Activated naive CD8-positive, alpha-beta T cell treated with anti-CD3 and anti-CD28 coated beads, Interleukin-2, amount 50 U/mL, for 24 hours (primary cell): ENCODE measurements around the gene PDE4DIP.
"Not testable (repeated sequence)": the region's sequence is repeated elsewhere in the genome, so short reads cannot be mapped to it uniquely, and the experiment has no call there.

Source experiments
- ATAC-seq: fragments of 150-1000 bp; cut with Tn5 transposase; one replicate; pipeline ENCODE4 v1.10.0; 2021
- DNase-seq: peaks from one replicate; pipeline ENCODE4 v3.0.0; 2021
- H3K27ac Mint-ChIP-seq: one replicate; pipeline ENCODE4 v1.8.0; 2021; ENCODE audit warnings: mild to moderate bottlenecking, mixed read lengths
- H3K27me3 Mint-ChIP-seq: one replicate; pipeline ENCODE4 v1.8.0; 2021; ENCODE audit warnings: mixed read lengths
- H3K36me3 Mint-ChIP-seq: one replicate; pipeline ENCODE4 v1.8.0; 2021; ENCODE audit warnings: low read depth, mixed read lengths
- H3K4me1 Mint-ChIP-seq: one replicate; pipeline ENCODE4 v1.8.0; 2021; ENCODE audit warnings: mixed read lengths
- H3K4me3 Mint-ChIP-seq: one replicate; pipeline ENCODE4 v1.8.0; 2021; ENCODE audit warnings: mild to moderate bottlenecking, moderate library complexity, mixed read lengths
- H3K9me3 Mint-ChIP-seq: one replicate; pipeline ENCODE4 v1.8.0; 2021; ENCODE audit warnings: mixed read lengths

Gene PDE4DIP

DNA sequence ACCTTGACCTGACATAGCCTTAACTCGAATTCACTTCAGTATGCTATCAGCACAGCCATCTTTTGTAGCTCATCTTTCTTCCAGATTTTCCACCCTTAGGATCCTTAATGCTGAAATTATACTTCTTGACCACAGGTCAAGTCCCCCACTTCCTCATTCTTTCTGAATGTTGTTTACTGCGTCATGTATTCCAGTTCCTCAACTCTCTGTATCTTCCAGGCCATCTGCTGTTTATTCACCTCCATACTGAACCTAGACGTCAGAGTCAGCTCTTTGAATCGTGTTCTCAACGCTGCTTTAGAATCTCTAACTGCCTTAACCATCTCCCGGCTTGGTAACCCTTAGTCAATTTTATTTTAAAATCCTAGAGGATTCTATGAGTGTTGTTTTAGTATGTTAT, 9.8 kb downstream of the PDE4DIP start:
- not testable (repeated sequence) for H3K36me3 Mint-ChIP-seq, ATAC-seq, H3K4me1 Mint-ChIP-seq, H3K27me3 Mint-ChIP-seq, H3K9me3 Mint-ChIP-seq, DNase-seq, H3K4me3 Mint-ChIP-seq, H3K27ac Mint-ChIP-seq

DNA sequence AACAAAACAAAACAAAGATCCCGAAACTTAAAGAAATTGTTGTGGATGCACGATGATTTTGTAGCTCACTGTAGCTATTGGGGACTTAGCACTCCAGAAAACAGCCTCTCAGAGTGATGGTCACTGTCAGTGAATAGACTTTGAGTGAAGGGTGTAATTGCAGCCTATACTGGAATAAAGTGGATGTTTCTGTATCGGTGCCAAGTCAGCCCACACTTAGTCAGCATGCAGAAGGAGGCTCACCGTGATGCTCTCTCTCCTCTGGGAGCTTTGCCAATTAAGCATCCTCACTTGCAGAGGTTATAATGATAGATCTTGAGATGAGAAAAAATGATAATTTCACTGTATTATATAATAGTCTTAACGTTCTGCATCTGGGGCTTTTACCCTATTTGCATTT, 11.1 kb downstream of the PDE4DIP start:
- not testable (repeated sequence) for ATAC-seq

DNA sequence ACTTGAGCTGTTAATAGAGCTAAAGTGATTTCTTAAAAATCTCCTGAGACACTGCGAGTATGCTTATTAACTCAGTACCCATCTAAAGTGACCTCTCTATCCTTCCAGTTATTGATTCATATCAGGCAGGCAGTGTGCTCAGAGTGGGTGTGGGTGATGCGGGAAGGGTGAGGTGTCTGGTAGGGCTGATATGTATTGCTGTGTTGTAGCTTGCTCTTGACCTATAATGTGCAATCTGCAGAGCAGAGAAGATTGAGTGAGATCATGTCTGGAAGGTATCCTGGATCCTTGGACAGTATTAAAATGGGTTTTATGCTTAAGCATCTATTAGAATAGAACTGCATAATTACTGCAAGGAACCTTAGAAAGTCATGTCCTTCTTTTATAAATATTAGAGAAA, 15.8 kb downstream of the PDE4DIP start:
- H3K4me1 Mint-ChIP-seq, H3K4me3 Mint-ChIP-seq, H3K27ac Mint-ChIP-seq, ATAC-seq, H3K9me3 Mint-ChIP-seq, H3K36me3 Mint-ChIP-seq, DNase-seq, H3K27me3 Mint-ChIP-seq: not testable (repeated sequence)

More for the DNA sequence above, 11.1 kb downstream of the PDE4DIP start:
- H3K27ac Mint-ChIP-seq, H3K27me3 Mint-ChIP-seq, H3K9me3 Mint-ChIP-seq, H3K4me1 Mint-ChIP-seq, H3K4me3 Mint-ChIP-seq, DNase-seq, H3K36me3 Mint-ChIP-seq: not testable (repeated sequence)

DNA sequence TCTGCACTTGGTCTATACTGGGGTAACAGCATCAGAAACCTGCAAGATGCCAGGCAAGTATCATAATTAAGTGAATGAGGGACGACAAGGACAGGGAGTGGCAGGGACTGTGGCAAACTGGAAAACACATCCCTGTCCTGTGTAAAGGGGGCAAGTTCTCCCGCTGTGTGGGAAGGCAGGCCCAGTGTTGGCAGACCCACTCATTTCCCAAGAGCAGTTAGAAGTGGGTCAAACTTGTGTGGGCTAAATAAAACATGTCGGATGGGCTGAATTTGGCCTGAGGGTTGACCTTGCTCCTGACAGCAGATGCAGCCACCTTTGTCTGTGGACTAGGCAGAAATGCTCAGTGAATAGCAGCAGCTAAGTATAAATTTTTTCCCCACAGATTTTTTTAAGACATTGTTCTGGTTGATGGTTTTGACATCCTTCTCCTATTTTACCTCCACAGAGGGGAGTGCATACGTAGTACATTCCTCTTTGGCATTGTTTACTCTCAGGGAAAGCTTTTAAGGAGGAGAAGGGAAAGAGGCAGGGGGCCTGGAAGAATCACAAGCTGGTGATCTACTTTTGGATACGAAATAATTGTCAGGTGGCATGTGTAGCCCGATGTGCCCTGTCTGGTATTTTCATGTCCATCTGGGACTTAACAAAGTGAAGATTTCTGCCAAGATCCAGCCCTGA, 16.5 kb downstream of the PDE4DIP start:
- not testable (repeated sequence) for H3K4me1 Mint-ChIP-seq, H3K36me3 Mint-ChIP-seq, H3K27ac Mint-ChIP-seq, H3K27me3 Mint-ChIP-seq, ATAC-seq, DNase-seq, H3K9me3 Mint-ChIP-seq, H3K4me3 Mint-ChIP-seq

DNA sequence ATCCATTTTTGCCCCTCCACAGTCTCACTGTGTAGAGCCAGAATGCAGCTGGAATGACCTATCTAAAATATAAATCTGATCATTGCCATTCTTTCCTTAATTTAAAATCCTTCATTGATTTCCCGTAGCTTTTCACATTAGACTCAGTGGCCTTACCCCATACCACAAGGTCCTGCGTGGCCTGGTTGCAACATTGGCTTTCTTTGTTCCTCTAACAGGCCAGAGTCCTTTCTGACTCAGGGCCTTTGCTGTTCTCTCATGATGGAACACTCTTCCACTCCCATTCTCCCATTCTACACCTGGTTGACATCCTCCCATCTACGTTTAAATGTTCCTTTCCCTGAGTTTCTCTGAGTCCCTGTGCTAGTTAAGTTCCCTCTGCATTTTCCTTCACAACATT, 18.4 kb downstream of the PDE4DIP start:
- not testable (repeated sequence) for ATAC-seq, H3K36me3 Mint-ChIP-seq, H3K4me3 Mint-ChIP-seq, H3K4me1 Mint-ChIP-seq, H3K27ac Mint-ChIP-seq, H3K27me3 Mint-ChIP-seq, DNase-seq, H3K9me3 Mint-ChIP-seq

DNA sequence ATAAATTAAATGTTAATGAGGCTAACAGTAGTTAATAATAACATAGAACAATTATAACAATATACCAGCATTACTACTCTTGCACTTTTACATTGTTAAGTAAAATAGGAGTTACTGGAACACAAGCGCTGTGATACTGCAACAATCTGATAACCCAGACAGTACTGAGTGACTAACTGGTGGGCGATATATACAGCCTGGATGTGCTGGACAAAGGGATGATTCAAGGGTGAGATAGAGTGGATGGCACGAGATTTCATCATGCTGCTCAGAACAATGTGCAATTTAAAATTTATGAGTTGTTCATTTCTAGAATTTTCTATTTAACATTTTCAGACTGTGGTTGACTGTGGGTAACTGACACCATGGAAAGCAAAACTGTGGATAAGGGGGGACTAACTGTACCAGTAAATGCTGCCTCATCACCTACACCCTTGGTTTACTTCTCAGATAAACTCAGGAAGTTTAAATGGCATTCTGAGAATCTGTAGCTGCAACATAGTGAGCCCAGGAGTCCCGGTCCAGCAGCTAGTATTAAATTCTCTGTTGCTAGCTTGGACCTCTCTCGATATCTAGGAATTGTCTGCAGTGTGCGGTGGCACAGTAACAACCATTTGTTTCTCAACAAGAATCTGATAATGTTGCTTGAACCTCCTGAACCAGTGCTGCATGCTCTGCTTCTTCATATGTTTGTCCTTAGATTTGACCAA, 24.9 kb downstream of the PDE4DIP start:
- ATAC-seq: peak; percentile 72
- DNase-seq, H3K4me3 Mint-ChIP-seq, H3K27me3 Mint-ChIP-seq, H3K27ac Mint-ChIP-seq, H3K36me3 Mint-ChIP-seq, H3K9me3 Mint-ChIP-seq, H3K4me1 Mint-ChIP-seq: not testable (repeated sequence)

DNA sequence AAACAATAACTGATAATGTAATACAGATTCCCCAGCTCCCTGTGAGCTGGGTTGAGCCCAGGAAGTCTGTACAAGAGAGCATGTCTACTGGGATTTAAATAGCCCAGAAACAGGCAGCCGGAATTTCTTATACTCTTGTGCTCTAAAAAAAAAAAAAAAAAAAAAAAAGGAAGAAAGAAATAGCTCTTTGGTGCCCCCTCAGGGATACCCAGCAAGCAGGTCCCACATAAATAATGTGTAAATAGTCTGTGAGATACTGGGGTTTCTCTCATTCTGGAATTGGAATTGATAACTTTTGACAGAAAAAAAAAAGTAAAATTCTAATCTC, 25.4 kb downstream of the PDE4DIP start:
- not testable (repeated sequence) for H3K4me1 Mint-ChIP-seq, H3K36me3 Mint-ChIP-seq, H3K4me3 Mint-ChIP-seq, H3K27ac Mint-ChIP-seq, DNase-seq, ATAC-seq, H3K9me3 Mint-ChIP-seq, H3K27me3 Mint-ChIP-seq

DNA sequence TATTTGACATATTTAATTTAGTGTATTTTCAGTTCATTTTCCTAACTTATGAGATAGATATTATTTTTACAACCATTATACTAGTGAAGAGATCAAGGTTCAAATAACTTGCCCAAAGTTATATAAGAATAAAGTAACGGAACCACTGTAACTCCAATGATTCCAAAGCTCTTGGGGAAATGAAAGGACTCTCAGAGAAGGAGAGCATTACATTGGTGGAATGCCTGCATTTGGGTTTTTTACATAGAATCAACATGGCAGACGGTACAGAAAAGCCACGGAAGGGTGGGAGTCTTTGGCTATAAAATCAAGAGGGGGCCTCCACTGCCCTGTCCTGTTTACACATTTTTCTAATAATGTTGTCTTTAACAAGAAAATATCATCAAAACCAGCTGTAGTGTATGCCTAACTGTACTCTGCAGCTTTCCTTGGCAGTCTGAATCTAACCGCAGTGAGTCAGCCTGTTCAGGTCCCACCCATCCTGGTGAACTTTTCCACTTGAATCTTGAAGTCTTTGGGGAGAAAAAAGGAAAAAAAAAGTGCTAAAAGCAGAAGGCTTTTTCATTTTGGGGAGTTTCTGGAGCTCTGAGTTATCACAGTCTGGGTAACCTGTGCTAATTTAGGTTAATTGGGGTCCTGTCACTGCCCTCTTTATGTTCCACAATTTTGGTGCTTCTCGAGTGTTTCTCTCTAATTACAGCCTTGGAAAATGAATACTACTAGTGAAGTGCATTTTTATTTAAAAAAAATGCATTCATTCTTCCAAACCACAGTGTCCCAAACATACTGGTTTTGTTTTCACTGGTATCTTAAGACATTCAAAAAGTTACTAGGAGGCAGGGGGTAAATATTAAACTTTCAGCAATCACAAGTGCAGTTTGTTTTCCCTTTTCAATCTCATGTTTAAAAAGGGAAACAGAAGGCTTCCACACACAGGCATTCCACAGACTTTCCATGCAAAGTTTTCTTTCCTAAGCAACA, 30.5 kb downstream of the PDE4DIP start:
- not testable (repeated sequence) for H3K4me1 Mint-ChIP-seq

DNA sequence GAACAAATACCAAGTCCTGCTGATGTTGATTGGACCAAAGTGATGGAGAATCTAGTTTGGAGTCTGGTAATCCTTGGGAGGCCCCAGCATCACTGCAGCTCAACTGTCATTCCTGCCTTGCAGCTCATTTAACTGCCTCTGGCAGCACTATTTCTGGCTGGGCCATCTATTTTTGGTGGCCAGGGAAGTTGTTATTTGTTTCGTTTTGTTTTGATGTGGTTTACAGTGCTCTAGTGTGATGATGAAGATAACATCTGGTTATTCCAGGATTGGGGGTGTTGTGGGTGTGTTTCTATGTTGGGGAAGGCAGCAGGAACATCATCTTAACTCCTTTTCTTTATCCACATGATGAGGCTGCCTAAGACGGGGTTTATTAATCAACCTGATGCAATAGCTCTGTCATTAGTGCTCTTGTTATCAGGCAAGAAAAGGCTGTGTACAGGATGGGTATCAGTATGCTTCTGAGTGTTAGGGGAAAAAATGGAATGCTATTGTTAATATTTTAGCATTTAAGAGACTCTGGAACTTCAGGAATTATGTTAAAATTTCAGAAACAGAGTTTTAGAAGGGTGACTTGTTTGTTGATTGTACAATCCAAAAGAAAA, 35.7 kb downstream of the PDE4DIP start:
- H3K4me3 Mint-ChIP-seq, H3K4me1 Mint-ChIP-seq, H3K27ac Mint-ChIP-seq, DNase-seq, H3K36me3 Mint-ChIP-seq, ATAC-seq, H3K9me3 Mint-ChIP-seq, H3K27me3 Mint-ChIP-seq: not testable (repeated sequence)

More for the DNA sequence above, 30.5 kb downstream of the PDE4DIP start:
- DNase-seq, ATAC-seq, H3K27ac Mint-ChIP-seq, H3K9me3 Mint-ChIP-seq, H3K36me3 Mint-ChIP-seq, H3K27me3 Mint-ChIP-seq, H3K4me3 Mint-ChIP-seq: not testable (repeated sequence)

DNA sequence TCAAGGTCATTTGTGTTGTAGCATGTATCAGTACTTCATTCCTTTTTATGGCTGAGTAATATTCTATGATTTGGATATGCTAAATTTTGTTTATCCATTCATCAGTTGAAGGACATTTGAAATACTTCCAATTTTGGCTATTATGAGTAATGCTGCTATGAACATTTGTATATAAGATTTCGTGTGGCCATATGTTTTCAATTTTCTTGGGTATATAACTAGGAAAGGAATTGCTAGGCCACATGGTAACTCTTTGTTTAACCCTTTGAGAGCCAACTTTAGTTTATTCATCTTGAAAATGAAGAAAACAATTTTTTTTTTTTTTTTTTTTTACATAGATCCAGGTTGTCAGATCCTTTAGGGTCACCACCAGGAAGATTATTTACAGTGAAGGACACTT, 37.0 kb downstream of the PDE4DIP start:
- H3K4me1 Mint-ChIP-seq, H3K27ac Mint-ChIP-seq, H3K4me3 Mint-ChIP-seq, DNase-seq, H3K27me3 Mint-ChIP-seq, H3K9me3 Mint-ChIP-seq, H3K36me3 Mint-ChIP-seq, ATAC-seq: not testable (repeated sequence)

DNA sequence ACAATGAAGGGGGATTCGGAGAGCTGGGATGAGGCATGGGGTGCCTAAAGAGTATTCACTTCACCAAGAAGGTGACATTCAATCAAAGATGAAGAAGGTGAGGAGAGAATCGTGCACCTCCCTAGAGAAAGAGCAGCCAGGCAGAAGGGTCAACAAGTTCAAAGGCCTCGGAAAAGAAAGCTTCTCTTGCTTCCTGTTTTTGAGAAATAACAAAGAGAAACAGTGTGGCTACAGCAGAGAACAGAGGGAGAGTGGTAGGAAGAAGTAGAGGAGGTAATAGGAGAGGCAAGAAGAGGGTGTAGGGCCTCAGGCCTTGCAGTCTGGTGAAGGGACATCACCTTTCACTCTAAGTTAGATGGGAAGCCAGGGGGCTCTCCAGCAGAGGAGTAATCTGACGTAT, 41.0 kb downstream of the PDE4DIP start:
- DNase-seq, H3K27me3 Mint-ChIP-seq, H3K4me1 Mint-ChIP-seq, H3K4me3 Mint-ChIP-seq, H3K36me3 Mint-ChIP-seq, H3K27ac Mint-ChIP-seq, H3K9me3 Mint-ChIP-seq, ATAC-seq: not testable (repeated sequence)

DNA sequence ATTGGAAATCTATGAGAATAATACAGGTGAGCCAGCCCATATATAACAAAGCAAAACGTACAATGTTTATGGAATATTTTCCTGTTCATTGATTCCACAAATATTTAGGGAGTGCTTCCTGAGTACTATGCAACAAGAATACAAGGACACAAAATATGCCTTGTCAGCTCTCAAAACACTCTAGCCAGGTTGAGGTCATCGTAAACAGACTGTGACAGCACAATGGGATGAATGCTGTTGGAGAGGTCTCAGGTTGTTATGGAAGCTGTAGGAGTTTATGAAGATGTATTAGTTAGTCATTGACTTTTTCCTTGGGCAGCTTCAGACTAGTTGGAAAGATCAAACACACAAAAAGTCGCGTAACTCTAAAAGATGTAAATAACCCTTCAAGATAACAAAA, 42.1 kb downstream of the PDE4DIP start:
- ATAC-seq, H3K9me3 Mint-ChIP-seq, H3K36me3 Mint-ChIP-seq, DNase-seq, H3K4me1 Mint-ChIP-seq, H3K27ac Mint-ChIP-seq, H3K4me3 Mint-ChIP-seq, H3K27me3 Mint-ChIP-seq: not testable (repeated sequence)

DNA sequence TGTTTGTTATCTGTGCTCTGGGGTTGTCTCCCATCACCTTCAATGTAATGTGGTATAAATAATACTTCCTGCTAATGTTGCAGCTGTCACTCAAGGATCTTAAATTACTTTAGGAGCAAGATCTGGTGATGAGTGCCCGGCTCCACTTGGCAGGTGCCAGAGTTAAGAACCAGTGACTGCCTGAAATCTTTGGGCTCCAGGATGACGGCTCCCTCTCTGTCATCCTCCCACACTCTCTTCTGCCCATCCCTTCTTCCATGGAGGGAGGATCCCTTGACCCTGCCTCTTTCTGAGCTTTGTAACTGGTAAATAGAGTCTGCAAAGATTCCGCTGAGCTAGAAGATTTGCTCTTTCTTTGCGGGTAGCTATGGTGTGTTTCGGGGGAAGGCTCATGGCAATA, 44.4 kb downstream of the PDE4DIP start:
- not testable (repeated sequence) for H3K9me3 Mint-ChIP-seq, H3K4me3 Mint-ChIP-seq, H3K27ac Mint-ChIP-seq, DNase-seq, H3K27me3 Mint-ChIP-seq, ATAC-seq, H3K36me3 Mint-ChIP-seq, H3K4me1 Mint-ChIP-seq

DNA sequence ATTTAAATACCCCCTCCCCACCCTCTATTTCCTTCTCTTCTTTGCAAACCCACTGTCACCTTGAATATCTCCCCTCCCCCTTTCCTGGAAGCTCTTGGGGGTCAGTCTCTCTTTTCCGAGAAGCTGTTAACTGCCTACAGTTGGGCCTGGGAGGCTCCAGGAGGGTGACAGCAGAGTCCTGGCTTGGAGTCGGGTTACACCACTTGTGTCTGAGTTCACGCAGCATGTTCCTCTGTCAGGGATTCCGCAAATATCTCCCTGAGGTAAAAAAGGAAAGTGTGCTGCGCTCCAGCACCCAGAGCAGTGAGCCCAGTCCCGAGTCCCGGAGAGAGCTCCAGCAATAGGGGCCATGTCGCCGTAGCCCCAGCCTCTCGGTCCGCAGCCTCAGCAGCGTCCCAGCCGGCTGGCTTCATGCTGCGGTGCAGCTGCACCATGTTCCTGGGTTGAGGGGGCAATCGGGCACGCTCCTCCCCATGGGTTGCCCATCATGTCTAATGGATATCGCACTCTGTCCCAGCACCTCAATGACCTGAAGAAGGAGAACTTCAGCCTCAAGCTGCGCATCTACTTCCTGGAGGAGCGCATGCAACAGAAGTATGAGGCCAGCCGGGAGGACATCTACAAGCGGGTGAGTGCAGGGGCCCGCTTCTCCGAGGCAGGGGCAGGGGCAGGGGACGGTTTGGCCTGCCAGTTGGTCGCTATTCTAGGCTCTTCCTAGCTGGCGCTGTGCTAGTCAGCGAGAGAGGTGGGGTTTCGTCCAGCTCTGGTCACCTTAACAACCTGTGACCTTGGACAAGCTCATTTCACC, 45.2 kb downstream of the PDE4DIP start:
- not testable (repeated sequence) for H3K27ac Mint-ChIP-seq, ATAC-seq, H3K4me1 Mint-ChIP-seq, DNase-seq, H3K4me3 Mint-ChIP-seq, H3K9me3 Mint-ChIP-seq, H3K27me3 Mint-ChIP-seq, H3K36me3 Mint-ChIP-seq
